ENCODE measurements around the gene NBL1. TPM values are rescaled to one million over a fixed set of nuclear protein-coding genes. Genes with fewer than 3 reads are reported as not detected.

NBL1 gene
- total and polyA plus RNA-seq, 2 experiments from 2014 or later: 22.3 to 46.9 TPM

GRCh38 chr1:19648239-19648638 is 4.1 kb downstream of the NBL1 start:
- Histone ChIP-seq H3K79me2 (peaks cover 44% of the 10 kb centered on the region), H4K20me1 (ENCODE audit: insufficient read depth, poor library complexity, severe bottlenecking) (no peaks in the 10 kb centered on the region), H2AFZ (no peak overlapping the region), H3K4me3 (no peak overlapping the region), H3K27me3 (peaks cover 6% of the 10 kb centered on the region), H3K4me2 (no peak overlapping the region), H3K9me2 (replicated peaks; ENCODE audit: insufficient read depth) (no peaks in the 10 kb centered on the region), H3K4me1 (ENCODE audit: insufficient read depth) (no peaks in the 10 kb centered on the region), H3K27ac (no peak overlapping the region), H3K36me3 (replicated peaks; ENCODE audit: insufficient read depth, low read depth) (no peaks in the 10 kb centered on the region), H3K9me3 (ENCODE audit: low read depth) (no peaks in the 10 kb centered on the region)
- TF ChIP-seq EZH2phosphoT487 (IDR thresholded peaks at IDR 0.05; ENCODE audit: low read depth, severe bottlenecking, unreplicated experiment) (no peak), CTCF (IDR thresholded peaks at IDR 0.05; ENCODE audit: poor library complexity) (no peak), EZH2 (IDR thresholded peaks at IDR 0.05; ENCODE audit: borderline replicate concordance) (no peak)
- DNase-seq (ENCODE audit: low spot score): no peak
- 94% methylated on average over 14 of the region's 14 CpGs for WGBS (ENCODE audit: low lambda C conversion rate, missing lambda C conversion rate)

GRCh38 chr1:19648689-19649088 is 4.6 kb downstream of the NBL1 start:
- H4K20me1 ChIP-seq (ENCODE audit: insufficient read depth, poor library complexity, severe bottlenecking): no peaks in the 10 kb centered on the region
- WGBS (ENCODE audit: low lambda C conversion rate, missing lambda C conversion rate): 64% methylated on average over 11 of the region's 11 CpGs
- H3K4me3 ChIP-seq: no peak overlapping the region
- no peak overlapping the region for H3K4me2 ChIP-seq
- no peaks in the 10 kb centered on the region for H3K36me3 ChIP-seq (replicated peaks; ENCODE audit: insufficient read depth, low read depth)
- peak; percentile 54 for DNase-seq (ENCODE audit: low spot score)
- no peak overlapping the region for H2AFZ ChIP-seq
- no peaks in the 10 kb centered on the region for H3K9me3 ChIP-seq (ENCODE audit: low read depth)
- no peak overlapping the region for H3K27ac ChIP-seq
- H3K9me2 ChIP-seq (replicated peaks; ENCODE audit: insufficient read depth): no peaks in the 10 kb centered on the region
- TF ChIP-seq EZH2 (IDR thresholded peaks at IDR 0.05; ENCODE audit: borderline replicate concordance) (no peak), CTCF (IDR thresholded peaks at IDR 0.05; ENCODE audit: poor library complexity) (no peak), EZH2phosphoT487 (IDR thresholded peaks at IDR 0.05; ENCODE audit: low read depth, severe bottlenecking, unreplicated experiment) (no peak)
- H3K4me1 ChIP-seq (ENCODE audit: insufficient read depth): no peaks in the 10 kb centered on the region
- peaks cover 6% of the 10 kb centered on the region for H3K27me3 ChIP-seq
- peaks cover 44% of the 10 kb centered on the region for H3K79me2 ChIP-seq

GRCh38 chr1:19650416-19651140 is 6.5 kb downstream of the NBL1 start:
- TF ChIP-seq EZH2 (IDR thresholded peaks at IDR 0.05; ENCODE audit: borderline replicate concordance) (no peak), CTCF (IDR thresholded peaks at IDR 0.05; ENCODE audit: poor library complexity) (no peak), EZH2phosphoT487 (IDR thresholded peaks at IDR 0.05; ENCODE audit: low read depth, severe bottlenecking, unreplicated experiment) (no peak)
- 76% methylated on average over 12 of the region's 12 CpGs for WGBS (ENCODE audit: low lambda C conversion rate, missing lambda C conversion rate)
- Histone ChIP-seq H3K4me1 (ENCODE audit: insufficient read depth) (no peaks in the 10 kb centered on the region), H3K27me3 (no peaks in the 10 kb centered on the region), H3K4me3 (no peak overlapping the region), H3K9me3 (ENCODE audit: low read depth) (no peaks in the 10 kb centered on the region), H3K36me3 (replicated peaks; ENCODE audit: insufficient read depth, low read depth) (no peaks in the 10 kb centered on the region), H2AFZ (no peak overlapping the region), H3K79me2 (peaks cover 35% of the 10 kb centered on the region), H3K4me2 (peak overlapping the region; percentile 52), H3K27ac (no peak overlapping the region), H4K20me1 (ENCODE audit: insufficient read depth, poor library complexity, severe bottlenecking) (no peaks in the 10 kb centered on the region), H3K9me2 (replicated peaks; ENCODE audit: insufficient read depth) (no peaks in the 10 kb centered on the region)
- DNase-seq (ENCODE audit: low spot score): no peak
